Fibroblast of lung (primary cell): ENCODE data around the gene LMNTD2. TPM values are rescaled to one million over a fixed set of nuclear protein-coding genes. Genes with fewer than 3 reads are reported as not detected.

Experiments
- DNase-seq, 2 donors: peaks; one replicate each; pipeline versions ENCODE4 v3.0.0 to v3.0.0-alpha.2; 2010; ENCODE audit warnings: low read depth in 2 of 2
- H2AFZ ChIP-seq: 2 replicates; pipeline ENCODE4 v1.5.1; 2012; ENCODE audit warnings: low read length, control low read depth, inconsistent platforms
- H3K27ac ChIP-seq: 2 replicates; pipeline ENCODE4 v1.5.1; 2011; ENCODE audit warnings: low read length, control low read depth; ENCODE audit not compliant: insufficient read depth
- H3K27me3 ChIP-seq: 2 replicates; pipeline ENCODE4 v1.5.1; 2011; ENCODE audit warnings: mild to moderate bottlenecking, low read length; ENCODE audit not compliant: control insufficient read depth, insufficient read depth
- H3K36me3 ChIP-seq: 2 replicates; pipeline ENCODE4 v1.5.1; 2011; ENCODE audit warnings: low read length; ENCODE audit not compliant: control insufficient read depth, insufficient read depth
- H3K4me1 ChIP-seq: 2 replicates; pipeline ENCODE4 v1.5.1; 2011; ENCODE audit warnings: low read length; ENCODE audit not compliant: control insufficient read depth, insufficient read depth; ENCODE audit errors: extremely low read depth
- H3K4me2 ChIP-seq: 2 replicates; pipeline ENCODE4 v1.5.1; 2011; ENCODE audit warnings: low read length, control low read depth; ENCODE audit not compliant: insufficient read depth; ENCODE audit errors: extremely low read depth
- H3K4me3 ChIP-seq, 4 experiments: fragments of 200-600 bp in 1 of 4; sonication (generic) in 1 of 4; replicated peaks in 1 of 4; 2 replicates each; pipeline ENCODE4 v1.5.1; 2011 to 2016; ENCODE audit warnings: low read length in 4 of 4, low read depth in 3 of 4, mild to moderate bottlenecking in 3 of 4, control low read depth in 2 of 4, inconsistent platforms in 1 of 4, mixed read lengths in 1 of 4; ENCODE audit not compliant: insufficient read depth in 1 of 4; ENCODE audit errors: control extremely low read depth in 1 of 4
- H3K79me2 ChIP-seq: 2 replicates; pipeline ENCODE4 v1.5.1; 2012; ENCODE audit warnings: mild to moderate bottlenecking, low read length, inconsistent platforms; ENCODE audit not compliant: control insufficient read depth, insufficient read depth
- H3K9ac ChIP-seq: 2 replicates; pipeline ENCODE4 v1.5.1; 2011; ENCODE audit warnings: mild to moderate bottlenecking, low read length, control low read depth; ENCODE audit not compliant: insufficient read depth
- H3K9me3 ChIP-seq: 2 replicates; pipeline ENCODE4 v1.5.1; 2012; ENCODE audit warnings: low read depth, low read length; ENCODE audit not compliant: control insufficient read depth, insufficient read depth
- H4K20me1 ChIP-seq: 2 replicates; pipeline ENCODE4 v1.5.1; 2011; ENCODE audit warnings: low read length; ENCODE audit not compliant: control insufficient read depth, insufficient read depth; ENCODE audit errors: extremely low read depth
- EZH2 ChIP-seq: IDR thresholded peaks from 2 replicates; pipeline ENCODE4 v1.5.1; 2012; ENCODE audit warnings: low read length, control low read depth, mild to moderate bottlenecking; ENCODE audit errors: missing control alignments
- polyA plus RNA-seq, 2 donors: library from polyadenylated mRNA; depleted of rRNA in 1 of 2; stranded (reverse) in 1 of 2; unstranded in 1 of 2; fragments of >200 nt; gene quantifications; 2 replicates each; pipeline ENCODE4 v1.2.1, GENCODE V29; 2011 to 2012; ENCODE audit warnings: missing spikeins in 1 of 2
- total RNA-seq: library from RNA; depleted of rRNA; stranded (reverse); fragments of >200 nt; gene quantifications from 2 replicates; pipeline ENCODE4 v1.2.1, GENCODE V29; 2014
- TF ChIP-seq, protein P1 (sequence below), 2 donors: IDR thresholded peaks in 1 of 2; conservative IDR thresholded peaks in 1 of 2; 1 replicate in 1 of 2; 2 replicates in 1 of 2; pipeline ENCODE4 v1.5.1; 2011 to 2012; ENCODE audit warnings: low read length in 2 of 2, control low read depth in 1 of 2, inconsistent platforms in 1 of 2, low read depth in 1 of 2, mild to moderate bottlenecking in 1 of 2

Gene LMNTD2
- total and polyA plus RNA-seq, 2 donors (not counting 1 experiment from before 2014, with no cell fraction given): 0.08 to 0.17 TPM

DNA sequence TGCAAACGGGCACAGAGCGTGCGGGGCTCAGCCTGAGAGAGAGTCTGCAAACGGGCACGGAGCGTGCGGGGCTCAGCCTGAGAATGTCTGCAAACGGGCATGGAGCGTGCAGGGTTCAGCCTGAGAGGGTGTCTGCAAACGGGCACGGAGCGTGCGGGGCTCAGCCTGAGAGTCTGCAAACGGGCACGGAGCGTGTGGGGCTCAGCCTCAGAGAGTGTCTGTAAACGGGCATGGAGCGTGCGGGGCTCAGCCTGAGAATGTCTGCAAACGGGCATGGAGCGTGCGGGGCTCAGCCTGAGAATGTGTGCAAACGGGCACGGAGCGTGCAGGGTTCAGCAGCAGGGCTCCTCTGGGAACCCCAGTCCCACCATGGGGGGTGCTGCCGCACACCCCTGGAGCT lies 29.3 kb upstream of the LMNTD2 start:
- TF ChIP-seq, protein P1, sequence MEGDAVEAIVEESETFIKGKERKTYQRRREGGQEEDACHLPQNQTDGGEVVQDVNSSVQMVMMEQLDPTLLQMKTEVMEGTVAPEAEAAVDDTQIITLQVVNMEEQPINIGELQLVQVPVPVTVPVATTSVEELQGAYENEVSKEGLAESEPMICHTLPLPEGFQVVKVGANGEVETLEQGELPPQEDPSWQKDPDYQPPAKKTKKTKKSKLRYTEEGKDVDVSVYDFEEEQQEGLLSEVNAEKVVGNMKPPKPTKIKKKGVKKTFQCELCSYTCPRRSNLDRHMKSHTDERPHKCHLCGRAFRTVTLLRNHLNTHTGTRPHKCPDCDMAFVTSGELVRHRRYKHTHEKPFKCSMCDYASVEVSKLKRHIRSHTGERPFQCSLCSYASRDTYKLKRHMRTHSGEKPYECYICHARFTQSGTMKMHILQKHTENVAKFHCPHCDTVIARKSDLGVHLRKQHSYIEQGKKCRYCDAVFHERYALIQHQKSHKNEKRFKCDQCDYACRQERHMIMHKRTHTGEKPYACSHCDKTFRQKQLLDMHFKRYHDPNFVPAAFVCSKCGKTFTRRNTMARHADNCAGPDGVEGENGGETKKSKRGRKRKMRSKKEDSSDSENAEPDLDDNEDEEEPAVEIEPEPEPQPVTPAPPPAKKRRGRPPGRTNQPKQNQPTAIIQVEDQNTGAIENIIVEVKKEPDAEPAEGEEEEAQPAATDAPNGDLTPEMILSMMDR (conservative IDR thresholded peaks at IDR 0.05 in 1 of 2, IDR thresholded peaks at IDR 0.05 in 1 of 2; ENCODE audit: low read depth in 1 of 2, low read length in 2 of 2): no peak
- no peak for TF ChIP-seq EZH2

DNA sequence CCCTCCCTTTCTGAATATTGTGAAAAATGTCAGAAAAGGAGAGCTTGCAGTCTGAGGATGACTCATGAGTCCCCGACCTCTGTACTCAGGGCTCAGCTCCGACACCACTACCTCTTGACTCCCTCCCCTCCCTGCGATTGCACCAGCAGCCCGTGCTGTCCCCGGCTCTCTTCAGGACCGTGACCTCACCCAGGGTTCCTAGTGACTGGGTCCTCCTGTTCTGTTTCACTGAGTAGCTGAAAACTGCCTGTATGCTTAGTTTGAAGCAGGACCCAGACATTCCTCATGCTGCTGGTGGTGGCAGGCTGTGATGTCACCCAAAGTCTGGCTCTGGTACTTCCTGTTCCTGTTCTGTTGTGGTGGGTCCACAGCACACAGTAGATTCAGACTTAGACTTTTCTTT lies 27.4 kb upstream of the LMNTD2 start:
- H3K4me3 ChIP-seq: no peak overlapping the region
- no peak overlapping the region for H3K9ac ChIP-seq
- peak; percentile 60 to 86 for DNase-seq
- TF ChIP-seq EZH2: no peak
- TF ChIP-seq, protein P1 (conservative IDR thresholded peaks at IDR 0.05 in 1 of 2, IDR thresholded peaks at IDR 0.05 in 1 of 2; ENCODE audit: low read depth in 1 of 2, low read length in 2 of 2): no peak
- H4K20me1 ChIP-seq: no peaks in the 10 kb centered on the region
- peaks cover 28% of the 10 kb centered on the region for H3K79me2 ChIP-seq
- H3K27ac ChIP-seq: no peak overlapping the region
- H3K4me2 ChIP-seq: no peak overlapping the region
- H3K4me1 ChIP-seq: peaks cover 3% of the 10 kb centered on the region
- H3K36me3 ChIP-seq: peaks cover 32% of the 10 kb centered on the region
- H2AFZ ChIP-seq: no peak overlapping the region
- no peaks in the 10 kb centered on the region for H3K9me3 ChIP-seq
- H3K27me3 ChIP-seq: no peaks in the 10 kb centered on the region

More for the DNA sequence above, 29.3 kb upstream of the LMNTD2 start:
- H3K79me2 ChIP-seq: peaks cover 20% of the 10 kb centered on the region
- no peaks in the 10 kb centered on the region for H3K9me3 ChIP-seq
- no peak overlapping the region for H2AFZ ChIP-seq
- no peaks in the 10 kb centered on the region for H4K20me1 ChIP-seq
- H3K4me3 ChIP-seq: no peak overlapping the region
- H3K9ac ChIP-seq: no peak overlapping the region
- no peaks in the 10 kb centered on the region for H3K27me3 ChIP-seq
- no peak for DNase-seq
- no peak overlapping the region for H3K27ac ChIP-seq
- peaks cover 3% of the 10 kb centered on the region for H3K4me1 ChIP-seq
- H3K4me2 ChIP-seq: no peak overlapping the region
- peaks cover 35% of the 10 kb centered on the region for H3K36me3 ChIP-seq

DNA sequence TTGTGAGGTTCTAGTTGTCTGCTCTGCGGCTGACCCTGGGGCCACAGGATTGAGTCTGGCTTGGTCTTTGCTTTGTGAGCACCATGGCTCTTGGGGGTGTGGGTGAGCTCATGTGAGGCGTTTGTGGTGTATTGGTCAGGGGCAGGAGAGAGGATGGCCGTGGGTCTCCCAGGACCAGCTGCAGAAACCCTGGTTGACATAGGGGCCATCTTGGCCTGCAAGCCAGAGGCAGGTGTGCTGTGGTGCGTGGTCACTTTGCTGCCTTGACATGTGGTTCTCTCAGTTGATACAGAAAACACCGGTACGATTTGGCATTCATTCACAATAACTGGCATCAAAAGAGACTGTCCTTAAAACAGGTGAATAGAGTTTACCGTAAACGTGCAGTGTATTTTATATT lies 27.0 kb upstream of the LMNTD2 start:
- no peak overlapping the region for H3K4me2 ChIP-seq
- H2AFZ ChIP-seq: no peak overlapping the region
- no peak overlapping the region for H3K27ac ChIP-seq

More for the DNA sequence above, 27.0 kb upstream of the LMNTD2 start:
- H3K4me1 ChIP-seq: peaks cover 3% of the 10 kb centered on the region
- H3K36me3 ChIP-seq: peaks cover 29% of the 10 kb centered on the region
- no peak for TF ChIP-seq EZH2
- TF ChIP-seq, protein P1 (conservative IDR thresholded peaks at IDR 0.05 in 1 of 2, IDR thresholded peaks at IDR 0.05 in 1 of 2; ENCODE audit: low read depth in 1 of 2, low read length in 2 of 2): no peak
- DNase-seq: no peak
- no peaks in the 10 kb centered on the region for H3K27me3 ChIP-seq
- peaks cover 27% of the 10 kb centered on the region for H3K79me2 ChIP-seq
- H3K9me3 ChIP-seq: no peaks in the 10 kb centered on the region
- H3K9ac ChIP-seq: no peak overlapping the region
- no peaks in the 10 kb centered on the region for H4K20me1 ChIP-seq
- H3K4me3 ChIP-seq: no peak overlapping the region
